Chondrocyte (in vitro differentiated cells): ENCODE data around the gene BDKRB1. TPM values are rescaled to one million over a fixed set of nuclear protein-coding genes. Genes with fewer than 3 reads are reported as not detected.
A peak's percentile ranks its signal among the peaks of the same experiment; 100 is the strongest.

Experiments
- DNase-seq: peaks from one replicate; pipeline ENCODE4 v3.0.0; 2021; ENCODE audit warnings: mixed read lengths, low spot score
- H3K27ac Mint-ChIP-seq: one replicate; pipeline ENCODE4 v1.8.0; 2021; ENCODE audit warnings: mild to moderate bottlenecking, moderate library complexity, mixed read lengths; ENCODE audit not compliant: unreplicated experiment
- H3K27me3 Mint-ChIP-seq: 2 replicates; pipeline ENCODE4 v1.8.0; 2021; ENCODE audit warnings: low read depth, mixed read lengths
- H3K36me3 Mint-ChIP-seq: 2 replicates; pipeline ENCODE4 v1.8.0; 2021; ENCODE audit warnings: low read depth, mixed read lengths
- H3K4me1 Mint-ChIP-seq: 2 replicates; pipeline ENCODE4 v1.8.0; 2021; ENCODE audit warnings: low read depth, mild to moderate bottlenecking, mixed read lengths
- H3K4me3 Mint-ChIP-seq: one replicate; pipeline ENCODE4 v1.8.0; 2021; ENCODE audit warnings: mild to moderate bottlenecking, moderate library complexity, mixed read lengths; ENCODE audit not compliant: unreplicated experiment
- H3K9me3 Mint-ChIP-seq: 2 replicates; pipeline ENCODE4 v1.8.0; 2021; ENCODE audit warnings: low read depth, mixed read lengths
- CTCF ChIP-seq: fragments of 200-600 bp; sonication (generic); IDR thresholded peaks from 2 replicates; pipeline ENCODE4 v1.5.0; 2021; ENCODE audit warnings: antibody characterized with exemption, mild to moderate bottlenecking, moderate library complexity
- total RNA-seq: library from RNA; stranded (reverse); gene quantifications from 3 replicates; pipeline ENCODE4 v1.2.1, GENCODE V29; 2021

The BDKRB1 gene
- total RNA-seq, 1 donor from 2014 or later = not detected

- Mint-ChIP-seq H3K36me3 (peaks cover 4% of the 10 kb centered on the region), H3K27ac (no peak overlapping the region), H3K4me3 (no peak overlapping the region), H3K9me3 (peaks cover 10% of the 10 kb centered on the region), H3K27me3 (no peaks in the 10 kb centered on the region), H3K4me1 (peaks cover 14% of the 10 kb centered on the region)
- TF ChIP-seq CTCF = no peak
- no peak for DNase-seq
These were observed 17.6 kb downstream of the BDKRB1 start for GRCh38 chr14:96273629-96274028.

- peak; percentile 46 for DNase-seq
- Mint-ChIP-seq H3K36me3 (peaks cover 4% of the 10 kb centered on the region), H3K27me3 (no peaks in the 10 kb centered on the region), H3K9me3 (peaks cover 10% of the 10 kb centered on the region), H3K27ac (no peak overlapping the region), H3K4me1 (peaks cover 10% of the 10 kb centered on the region), H3K4me3 (no peak overlapping the region)
- TF ChIP-seq CTCF = no peak
These were observed 18.1 kb downstream of the BDKRB1 start for GRCh38 chr14:96274122-96274521.

GRCh38 chr14:96274543-96274942, 18.5 kb downstream of the BDKRB1 start:
- Mint-ChIP-seq H3K4me3 (no peak overlapping the region), H3K4me1 (peaks cover 10% of the 10 kb centered on the region), H3K9me3 (peaks cover 10% of the 10 kb centered on the region), H3K27ac (no peak overlapping the region), H3K36me3 (peaks cover 6% of the 10 kb centered on the region), H3K27me3 (no peaks in the 10 kb centered on the region)
- TF ChIP-seq CTCF = no peak
- no peak for DNase-seq

- H3K9me3 Mint-ChIP-seq = peaks cover 10% of the 10 kb centered on the region
- no peak overlapping the region for H3K27ac Mint-ChIP-seq
- no peak overlapping the region for H3K4me3 Mint-ChIP-seq
- TF ChIP-seq CTCF = peak; percentile 98
- H3K4me1 Mint-ChIP-seq = peaks cover 17% of the 10 kb centered on the region
- peak; percentile 62 for DNase-seq
- H3K36me3 Mint-ChIP-seq = peaks cover 6% of the 10 kb centered on the region
- no peaks in the 10 kb centered on the region for H3K27me3 Mint-ChIP-seq
These were observed 19.4 kb downstream of the BDKRB1 start for GRCh38 chr14:96275177-96276112.

- Mint-ChIP-seq H3K9me3 (peaks cover 3% of the 10 kb centered on the region), H3K4me3 (no peak overlapping the region), H3K27ac (no peak overlapping the region), H3K4me1 (peaks cover 20% of the 10 kb centered on the region), H3K27me3 (no peaks in the 10 kb centered on the region), H3K36me3 (peaks cover 6% of the 10 kb centered on the region)
- TF ChIP-seq CTCF = no peak
- no peak for DNase-seq
These were observed 21.9 kb downstream of the BDKRB1 start for GRCh38 chr14:96277890-96278289.
